GM12872 (cell line): ENCODE measurements around the gene FBXW8.

Experiments
- CTCF ChIP-seq: IDR thresholded peaks from 3 replicates; pipeline ENCODE4 v1.5.1; 2011; ENCODE audit warnings: low read depth, mild to moderate bottlenecking, low read length, moderate library complexity; ENCODE audit not compliant: insufficient read depth

FBXW8 gene

GRCh38 chr12:117045160-117046010, 134.6 kb downstream of the FBXW8 start:
- TF ChIP-seq CTCF: no peak

DNA sequence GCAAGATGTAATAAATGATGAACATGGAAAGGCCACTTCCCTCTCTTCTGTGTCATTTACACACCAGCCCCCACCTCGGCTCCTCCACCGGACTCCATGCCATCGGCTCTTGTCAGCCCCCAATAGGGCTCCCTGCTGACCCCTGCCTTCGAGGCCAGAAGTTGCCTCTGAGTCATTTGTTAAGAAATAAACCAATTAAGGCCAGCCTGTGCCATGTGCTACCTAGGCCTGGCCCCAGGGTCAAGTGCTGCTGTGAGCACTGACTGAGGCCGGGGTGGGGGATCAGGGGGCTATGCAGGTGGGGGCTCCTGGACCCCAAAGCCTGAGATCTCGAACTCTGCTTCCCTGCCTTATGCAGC, 135.2 kb downstream of the FBXW8 start:
- TF ChIP-seq CTCF: no peak

DNA sequence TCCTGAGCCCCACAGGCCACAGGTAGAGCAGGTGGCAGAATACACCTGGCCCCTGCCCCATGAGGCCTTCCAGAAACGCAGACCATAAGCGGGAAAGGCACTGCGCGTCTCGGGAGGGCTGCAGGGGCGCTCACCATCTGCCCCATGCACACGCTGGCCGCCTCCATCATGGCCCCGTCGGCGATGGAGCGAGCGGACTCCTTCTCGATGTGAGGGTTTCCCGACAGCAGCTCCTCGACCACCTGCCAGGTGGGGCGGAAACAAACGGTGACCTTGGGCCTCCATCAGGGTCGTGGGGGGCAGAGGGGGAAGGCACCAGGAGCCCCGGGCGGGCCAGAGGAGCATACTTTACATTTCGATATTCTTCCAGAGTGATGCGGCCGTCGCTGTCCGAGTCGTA, 135.7 kb downstream of the FBXW8 start:
- no peak for TF ChIP-seq CTCF

- no peak for TF ChIP-seq CTCF
Observed at GRCh38 chr12:117046861-117047530, 136.2 kb downstream of the FBXW8 start.

GRCh38 chr12:117047810-117048584, 137.2 kb downstream of the FBXW8 start:
- no peak for TF ChIP-seq CTCF

GRCh38 chr12:117048585-117048904, 137.8 kb downstream of the FBXW8 start:
- TF ChIP-seq CTCF: no peak

DNA sequence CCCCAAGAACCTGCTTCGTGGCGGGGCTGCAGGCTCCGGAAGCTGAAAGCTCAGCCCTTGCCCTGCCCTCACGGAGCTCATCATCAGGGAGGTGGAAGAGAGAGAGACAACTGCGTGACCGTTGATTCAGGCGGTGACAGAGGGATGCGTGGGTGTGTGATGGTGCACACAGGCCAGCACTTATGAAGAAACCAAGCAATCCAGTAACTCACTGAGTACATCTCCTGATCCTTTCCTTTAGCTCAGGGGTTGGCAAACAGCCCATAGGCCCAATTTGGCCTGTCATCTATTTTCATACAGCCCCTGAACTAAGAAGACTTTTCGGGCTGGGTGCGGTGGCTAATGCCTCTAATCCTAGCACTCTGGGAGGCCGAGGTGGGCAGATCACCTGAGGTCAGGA, 138.5 kb downstream of the FBXW8 start:
- TF ChIP-seq CTCF: no peak
